ENCODE data around the gene LSP1. TPM values are rescaled to one million over a fixed set of nuclear protein-coding genes. Genes with fewer than 3 reads are reported as not detected.
"Not testable (repeated sequence)": the region's sequence is repeated elsewhere in the genome, so short reads cannot be mapped to it uniquely, and the experiment has no call there.

LSP1 gene
- total RNA-seq, 1 donor from 2014 or later: 2.5 TPM

- H3K27ac Mint-ChIP-seq (ENCODE audit: unreplicated experiment): no peak overlapping the region
- H3K27me3 Mint-ChIP-seq (ENCODE audit: unreplicated experiment): peaks cover 1% of the 10 kb centered on the region
- DNase-seq: no peak
- peaks cover 5% of the 10 kb centered on the region for H3K9me3 Mint-ChIP-seq (ENCODE audit: unreplicated experiment)
- H3K4me3 Mint-ChIP-seq (ENCODE audit: unreplicated experiment): no peak overlapping the region
- no peaks in the 10 kb centered on the region for H3K4me1 Mint-ChIP-seq (ENCODE audit: low read depth, unreplicated experiment)
- H3K36me3 Mint-ChIP-seq (ENCODE audit: unreplicated experiment): no peaks in the 10 kb centered on the region
- TF ChIP-seq CTCF (IDR thresholded peaks at IDR 0.05; ENCODE audit: partially characterized antibody, unreplicated experiment): no peak
Observed at GRCh38 chr11:1810761-1811160, 42.1 kb upstream of the LSP1 start.

- H3K9me3 Mint-ChIP-seq (ENCODE audit: unreplicated experiment): peaks cover 5% of the 10 kb centered on the region
- TF ChIP-seq CTCF (IDR thresholded peaks at IDR 0.05; ENCODE audit: partially characterized antibody, unreplicated experiment): no peak
- no peaks in the 10 kb centered on the region for H3K36me3 Mint-ChIP-seq (ENCODE audit: unreplicated experiment)
- DNase-seq: no peak
- no peak overlapping the region for H3K4me3 Mint-ChIP-seq (ENCODE audit: unreplicated experiment)
- no peak overlapping the region for H3K27ac Mint-ChIP-seq (ENCODE audit: unreplicated experiment)
- peaks cover 1% of the 10 kb centered on the region for H3K27me3 Mint-ChIP-seq (ENCODE audit: unreplicated experiment)
- no peaks in the 10 kb centered on the region for H3K4me1 Mint-ChIP-seq (ENCODE audit: low read depth, unreplicated experiment)
Observed at GRCh38 chr11:1812274-1812673, 40.6 kb upstream of the LSP1 start.

GRCh38 chr11:1812801-1813200 lies 40.1 kb upstream of the LSP1 start:
- Mint-ChIP-seq H3K9me3 (ENCODE audit: unreplicated experiment) (peaks cover 5% of the 10 kb centered on the region), H3K4me1 (ENCODE audit: low read depth, unreplicated experiment) (no peaks in the 10 kb centered on the region), H3K27ac (ENCODE audit: unreplicated experiment) (no peak overlapping the region), H3K27me3 (ENCODE audit: unreplicated experiment) (peaks cover 5% of the 10 kb centered on the region), H3K4me3 (ENCODE audit: unreplicated experiment) (no peak overlapping the region), H3K36me3 (ENCODE audit: unreplicated experiment) (no peaks in the 10 kb centered on the region)
- no peak for DNase-seq
- TF ChIP-seq CTCF (IDR thresholded peaks at IDR 0.05; ENCODE audit: partially characterized antibody, unreplicated experiment): no peak

- H3K27ac Mint-ChIP-seq (ENCODE audit: unreplicated experiment); H3K4me1 Mint-ChIP-seq (ENCODE audit: low read depth, unreplicated experiment); H3K4me3 Mint-ChIP-seq (ENCODE audit: unreplicated experiment); H3K9me3 Mint-ChIP-seq (ENCODE audit: unreplicated experiment); DNase-seq; H3K27me3 Mint-ChIP-seq (ENCODE audit: unreplicated experiment); H3K36me3 Mint-ChIP-seq (ENCODE audit: unreplicated experiment): not testable (repeated sequence)
Observed at GRCh38 chr11:1813356-1813755, 39.5 kb upstream of the LSP1 start.

GRCh38 chr11:1814691-1815090 lies 38.2 kb upstream of the LSP1 start:
- Mint-ChIP-seq H3K4me1 (ENCODE audit: low read depth, unreplicated experiment) (no peaks in the 10 kb centered on the region), H3K36me3 (ENCODE audit: unreplicated experiment) (no peaks in the 10 kb centered on the region), H3K4me3 (ENCODE audit: unreplicated experiment) (no peak overlapping the region), H3K27ac (ENCODE audit: unreplicated experiment) (no peak overlapping the region), H3K27me3 (ENCODE audit: unreplicated experiment) (peaks cover 3% of the 10 kb centered on the region), H3K9me3 (ENCODE audit: unreplicated experiment) (no peaks in the 10 kb centered on the region)
- TF ChIP-seq CTCF (IDR thresholded peaks at IDR 0.05; ENCODE audit: partially characterized antibody, unreplicated experiment): no peak
- no peak for DNase-seq

GRCh38 chr11:1815311-1815710 lies 37.6 kb upstream of the LSP1 start:
- Mint-ChIP-seq H3K9me3 (ENCODE audit: unreplicated experiment) (no peaks in the 10 kb centered on the region), H3K27ac (ENCODE audit: unreplicated experiment) (no peak overlapping the region), H3K4me1 (ENCODE audit: low read depth, unreplicated experiment) (no peaks in the 10 kb centered on the region), H3K36me3 (ENCODE audit: unreplicated experiment) (no peaks in the 10 kb centered on the region), H3K4me3 (ENCODE audit: unreplicated experiment) (no peak overlapping the region), H3K27me3 (ENCODE audit: unreplicated experiment) (peaks cover 3% of the 10 kb centered on the region)
- no peak for TF ChIP-seq CTCF (IDR thresholded peaks at IDR 0.05; ENCODE audit: partially characterized antibody, unreplicated experiment)
- no peak for DNase-seq

Data from glutamatergic neuron (in vitro differentiated cells).